ENCODE data around the gene LCN10. TPM values are rescaled to one million over a fixed set of nuclear protein-coding genes. Genes with fewer than 3 reads are reported as not detected.

LCN10 gene
- total RNA-seq, 1 experiment from 2014 or later, result 1.5 TPM

DNA sequence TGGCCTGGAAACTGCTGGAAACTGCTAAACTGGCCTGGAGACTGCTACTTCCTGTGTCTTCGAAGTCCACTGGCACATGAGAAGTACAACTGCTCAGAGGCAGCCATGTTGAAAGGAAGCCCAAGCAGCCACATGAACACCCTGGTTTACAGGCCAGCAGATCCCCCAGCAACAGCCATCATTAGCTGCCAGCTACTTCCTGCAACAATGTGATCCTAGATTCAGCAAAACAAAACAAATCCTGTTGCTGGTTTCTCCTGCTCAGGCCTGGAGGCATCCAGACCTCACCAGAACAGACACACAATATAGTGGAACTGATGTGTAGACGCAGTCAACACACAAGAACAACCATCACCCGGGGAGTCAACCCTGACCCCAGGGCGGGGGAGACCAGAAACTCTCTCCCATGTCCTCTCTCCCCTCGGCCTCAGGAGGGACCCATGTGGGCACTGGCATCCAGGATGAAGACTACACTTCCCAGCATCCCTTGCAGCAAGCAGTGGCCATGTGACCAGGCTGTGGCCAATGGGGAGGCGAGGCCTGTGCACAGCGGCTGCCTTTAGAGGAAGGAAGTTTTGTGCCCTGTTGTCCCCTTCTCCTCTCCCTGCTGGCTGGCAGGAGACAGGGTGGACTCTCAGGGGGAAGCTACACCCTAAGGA lies 30.8 kb upstream of the LCN10 start:
- no peaks in the 10 kb centered on the region for H3K79me1 ChIP-seq (ENCODE audit: insufficient read depth, low read depth, low read length, poor library complexity, severe bottlenecking)
- no peak overlapping the region for H2BK120ac ChIP-seq (ENCODE audit: low read depth, low read length, poor library complexity, severe bottlenecking)
- DNase-seq, result peak; percentile 87
- no peak overlapping the region for H3K14ac ChIP-seq (ENCODE audit: insufficient read depth, low read length)
- no peak overlapping the region for H2BK5ac ChIP-seq (ENCODE audit: insufficient read length, low read length)
- H3K27ac ChIP-seq (ENCODE audit: insufficient read length, low read depth, low read length), result no peak overlapping the region
- WGBS (ENCODE audit: extremely low coverage, insufficient read length, low lambda C conversion rate), result no CpG with 5 or more reads among the region's 7 CpGs
- no peak overlapping the region for H3K4me2 ChIP-seq (ENCODE audit: insufficient read depth, insufficient read length, low read length)
- H2AFZ ChIP-seq (ENCODE audit: low read length), result no peak overlapping the region
- no peak overlapping the region for H2BK20ac ChIP-seq (ENCODE audit: low read depth, low read length, poor library complexity, severe bottlenecking)
- H3K9me3 ChIP-seq (ENCODE audit: control insufficient read depth, low read depth, low read length), result no peaks in the 10 kb centered on the region
- no peak overlapping the region for H3K9ac ChIP-seq (ENCODE audit: extremely low read depth, insufficient read length, low read length)
- H2BK15ac ChIP-seq (ENCODE audit: low read depth, low read length), result no peak overlapping the region
- no peak overlapping the region for H2AK5ac ChIP-seq (ENCODE audit: insufficient read length, low read length)
- H4K20me1 ChIP-seq (ENCODE audit: control insufficient read depth, insufficient read depth, insufficient read length), result no peaks in the 10 kb centered on the region
- H3K36me3 Mint-ChIP-seq (ENCODE audit: insufficient read depth in 1 of 3, low read depth in 3 of 3), result peaks cover 7 to 12% (median 11%) of the 10 kb centered on the region in 3 experiments
- no peak overlapping the region for H3K23ac ChIP-seq (ENCODE audit: insufficient read length, low read depth, low read length)
- peak overlapping the region in 1 of 2 experiments; percentile 20; a peak in 1 of 5 replicates for H3K4me3 Mint-ChIP-seq
- no peak overlapping the region for H4K8ac ChIP-seq (replicated peaks; ENCODE audit: insufficient read length, low read depth, low read length)
- no peaks in the 10 kb centered on the region for H3K23me2 ChIP-seq (ENCODE audit: insufficient read length, low read depth, low read length, poor library complexity, severe bottlenecking)
- H2BK12ac ChIP-seq (ENCODE audit: insufficient read length, low read depth, low read length), result no peak overlapping the region
- no peaks in the 10 kb centered on the region for H3K79me2 ChIP-seq (ENCODE audit: insufficient read depth, low read length)
- H3K9me3 Mint-ChIP-seq, result peaks cover 18 to 21% of the 10 kb centered on the region in 2 experiments
- H3K27ac Mint-ChIP-seq, result peak overlapping the region in 1 of 3 experiments; percentile 76; a peak in 1 of 7 replicates
- no peak overlapping the region for H3K4ac ChIP-seq (ENCODE audit: low read depth, low read length)
- no peak overlapping the region for H3T11ph ChIP-seq (ENCODE audit: low read length)
- H3K18ac ChIP-seq (ENCODE audit: insufficient read length, low read depth, low read length), result no peak overlapping the region
- peaks cover 6% of the 10 kb centered on the region in 2 experiments for H3K4me1 Mint-ChIP-seq
- no peak overlapping the region for H4K91ac ChIP-seq (ENCODE audit: insufficient read length, low read depth, low read length)
- no peaks in the 10 kb centered on the region for H3K4me1 ChIP-seq (ENCODE audit: insufficient read depth, low read length)
- TF ChIP-seq, protein P1, sequence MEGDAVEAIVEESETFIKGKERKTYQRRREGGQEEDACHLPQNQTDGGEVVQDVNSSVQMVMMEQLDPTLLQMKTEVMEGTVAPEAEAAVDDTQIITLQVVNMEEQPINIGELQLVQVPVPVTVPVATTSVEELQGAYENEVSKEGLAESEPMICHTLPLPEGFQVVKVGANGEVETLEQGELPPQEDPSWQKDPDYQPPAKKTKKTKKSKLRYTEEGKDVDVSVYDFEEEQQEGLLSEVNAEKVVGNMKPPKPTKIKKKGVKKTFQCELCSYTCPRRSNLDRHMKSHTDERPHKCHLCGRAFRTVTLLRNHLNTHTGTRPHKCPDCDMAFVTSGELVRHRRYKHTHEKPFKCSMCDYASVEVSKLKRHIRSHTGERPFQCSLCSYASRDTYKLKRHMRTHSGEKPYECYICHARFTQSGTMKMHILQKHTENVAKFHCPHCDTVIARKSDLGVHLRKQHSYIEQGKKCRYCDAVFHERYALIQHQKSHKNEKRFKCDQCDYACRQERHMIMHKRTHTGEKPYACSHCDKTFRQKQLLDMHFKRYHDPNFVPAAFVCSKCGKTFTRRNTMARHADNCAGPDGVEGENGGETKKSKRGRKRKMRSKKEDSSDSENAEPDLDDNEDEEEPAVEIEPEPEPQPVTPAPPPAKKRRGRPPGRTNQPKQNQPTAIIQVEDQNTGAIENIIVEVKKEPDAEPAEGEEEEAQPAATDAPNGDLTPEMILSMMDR (conservative IDR thresholded peaks at IDR 0.05), result no peak
- H3K27me3 ChIP-seq (ENCODE audit: insufficient read depth, low read length), result no peaks in the 10 kb centered on the region; the same call in 1 of the 2 replicates
- no peak overlapping the region for H4K5ac ChIP-seq (ENCODE audit: insufficient read length, low read depth, low read length)
- no peak overlapping the region for H3K56ac ChIP-seq (ENCODE audit: insufficient read length, low read depth, low read length)
- peaks cover 37% of the 10 kb centered on the region for H3K27me3 Mint-ChIP-seq (ENCODE audit: low read depth)
